NT2/D1 (cell line): ENCODE measurements around the gene RAD51C.

Source experiments
- SUZ12 ChIP-seq: IDR thresholded peaks from 2 replicates; pipeline ENCODE4 v1.6.1; 2011; ENCODE audit not compliant: insufficient read length, insufficient read depth; ENCODE audit errors: extremely low read depth
- YY1 ChIP-seq: IDR thresholded peaks from 2 replicates; pipeline ENCODE4 v1.6.1; 2011; ENCODE audit not compliant: insufficient read length, insufficient read depth
- ZNF274 ChIP-seq: IDR thresholded peaks from 2 replicates; pipeline ENCODE4 v1.6.1; 2011; ENCODE audit warnings: mild to moderate bottlenecking, low read depth, low read length

DNA sequence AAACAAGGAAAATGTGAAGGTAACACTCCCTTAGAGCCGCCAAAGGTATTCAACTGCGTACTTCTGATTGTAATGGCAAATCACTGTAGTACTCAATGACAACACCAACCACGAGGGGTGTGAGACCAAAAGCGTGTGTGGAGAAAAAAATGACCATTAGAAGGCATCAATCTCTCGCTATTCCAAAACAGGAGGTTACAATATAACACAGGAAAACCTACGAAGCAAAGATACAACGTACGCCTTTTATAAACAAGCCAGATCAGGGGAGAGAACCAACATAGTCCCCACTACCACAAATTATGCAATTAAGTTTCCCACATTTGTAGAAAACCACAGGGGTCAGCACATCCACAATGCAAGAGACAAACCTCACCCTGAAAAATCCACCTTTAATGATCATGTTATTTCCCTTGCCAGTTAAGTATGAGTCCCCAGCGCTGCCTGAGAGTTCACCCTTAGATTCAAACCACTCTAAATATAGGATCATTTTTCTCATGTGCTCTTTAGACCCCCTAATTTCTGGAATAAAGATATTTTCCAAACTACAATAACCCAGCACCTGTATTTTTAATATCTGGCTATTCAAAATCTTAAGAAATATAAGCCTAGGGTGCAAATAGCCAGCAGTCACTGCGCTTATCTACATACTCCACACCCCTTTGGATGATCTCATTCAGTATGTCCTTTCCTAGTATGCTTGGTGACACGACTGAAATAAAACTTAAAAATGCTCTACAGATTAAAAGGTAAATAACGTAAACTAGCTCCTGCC is 13.0 kb upstream of the RAD51C start:
- TF ChIP-seq ZNF274 (no peak), YY1 (peak; percentile 36), SUZ12 (no peak)
